ENCODE results near the gene GP5. TPM values are rescaled to one million over a fixed set of nuclear protein-coding genes. Genes with fewer than 3 reads are reported as not detected.

Gene GP5
- polyA plus RNA-seq, 3 donors, result 0.12 TPM; not detected in 2

DNA sequence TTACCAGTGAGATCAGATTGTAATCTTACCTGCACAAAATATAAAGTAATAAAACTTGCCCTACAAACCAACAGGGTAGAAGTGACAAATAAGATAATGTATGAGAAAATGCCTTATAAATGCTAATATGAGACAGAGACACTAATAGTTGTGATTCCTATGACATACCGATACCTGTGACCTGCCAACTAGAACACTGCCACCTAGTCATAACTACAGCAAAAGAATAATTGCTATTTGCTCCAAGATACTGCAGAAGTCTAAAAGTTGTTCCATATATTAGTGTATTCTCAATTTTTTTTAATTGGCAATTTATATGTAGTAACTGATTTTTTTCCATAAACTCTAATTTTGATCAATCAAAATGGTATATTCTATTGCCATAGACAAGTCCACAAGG, 25.3 kb upstream of the GP5 start:
- no peak for TF ChIP-seq CTCF (IDR thresholded peaks at IDR 0.05)
- peaks cover 67 to 75% of the 10 kb centered on the region in 2 donors for H3K36me3 Mint-ChIP-seq
- no peak overlapping the region for H3K27ac ChIP-seq (ENCODE audit: low read depth in 1 of 2, low read length in 2 of 2)
- DNase-seq, result no peak
- H3K4me1 Mint-ChIP-seq, result no peaks in the 10 kb centered on the region
- no peaks in the 10 kb centered on the region for H3K9me3 ChIP-seq (replicated peaks in 1 of 2; ENCODE audit: control insufficient read depth in 1 of 2, insufficient read depth in 1 of 2, low read length in 2 of 2)
- H3K9me3 Mint-ChIP-seq, result no peaks in the 10 kb centered on the region
- peaks cover 67 to 92% of the 10 kb centered on the region in 2 donors for H3K36me3 ChIP-seq (replicated peaks in 1 of 2; ENCODE audit: control insufficient read depth in 1 of 2, insufficient read depth in 2 of 2, low read length in 2 of 2)
- H3K9ac ChIP-seq (ENCODE audit: insufficient read depth, low read length, poor library complexity, severe bottlenecking), result no peak overlapping the region
- no peaks in the 10 kb centered on the region for H3K27me3 ChIP-seq (ENCODE audit: control insufficient read depth in 2 of 2, insufficient read depth in 2 of 2, low read length in 2 of 2)
- H3K4me3 ChIP-seq (replicated peaks in 1 of 3; ENCODE audit: low read depth in 2 of 3, low read length in 3 of 3), result no peak overlapping the region
- no peak overlapping the region for H3K4me3 Mint-ChIP-seq
- no peak overlapping the region for H3K27ac Mint-ChIP-seq
- H3K4me1 ChIP-seq (ENCODE audit: control insufficient read depth in 1 of 2, insufficient read depth in 2 of 2, low read length in 2 of 2), result no peaks in the 10 kb centered on the region
- intact Hi-C loops (cut with micrococcal nuclease), result no loop called here
- no peaks in the 10 kb centered on the region for H4K20me1 ChIP-seq (ENCODE audit: insufficient read depth, low read length)
- H3K4me2 ChIP-seq (replicated peaks; ENCODE audit: extremely low read depth, low read length, poor library complexity, severe bottlenecking), result no peak overlapping the region
- no peak overlapping the region for H2AFZ ChIP-seq (ENCODE audit: insufficient read depth, low read depth, low read length, poor library complexity, severe bottlenecking)
- no CpG with 5 or more reads among the region's 1 CpG for WGBS (ENCODE audit: insufficient coverage)
- H3K27me3 Mint-ChIP-seq (ENCODE audit: low read depth in 3 of 3), result no peaks in the 10 kb centered on the region
- no peaks in the 10 kb centered on the region for H3K79me2 ChIP-seq (ENCODE audit: insufficient read depth, low read length)

- Mint-ChIP-seq H3K4me1 (no peaks in the 10 kb centered on the region), H3K27ac (peak overlapping the region in 1 of 7 donors; percentile 37), H3K9me3 (no peaks in the 10 kb centered on the region), H3K4me3 (no peak overlapping the region), H3K36me3 (peaks cover 69 to 75% of the 10 kb centered on the region in 2 donors), H3K27me3 (ENCODE audit: low read depth in 3 of 3) (no peaks in the 10 kb centered on the region)
- no peak for TF ChIP-seq CTCF (IDR thresholded peaks at IDR 0.05)
- no peaks in the 10 kb centered on the region for H4K20me1 ChIP-seq (ENCODE audit: insufficient read depth, low read length)
- no peaks in the 10 kb centered on the region for H3K27me3 ChIP-seq (ENCODE audit: control insufficient read depth in 2 of 2, insufficient read depth in 2 of 2, low read length in 2 of 2)
- no peak overlapping the region for H3K27ac ChIP-seq (ENCODE audit: low read depth in 1 of 2, low read length in 2 of 2)
- H3K4me1 ChIP-seq (ENCODE audit: control insufficient read depth in 1 of 2, insufficient read depth in 2 of 2, low read length in 2 of 2), result no peaks in the 10 kb centered on the region
- H3K9me3 ChIP-seq (replicated peaks in 1 of 2; ENCODE audit: control insufficient read depth in 1 of 2, insufficient read depth in 1 of 2, low read length in 2 of 2), result no peaks in the 10 kb centered on the region
- H2AFZ ChIP-seq (ENCODE audit: insufficient read depth, low read depth, low read length, poor library complexity, severe bottlenecking), result no peak overlapping the region
- intact Hi-C loops (cut with micrococcal nuclease), result no loop called here
- no CpG with 5 or more reads among the region's 3 CpGs for WGBS (ENCODE audit: insufficient coverage)
- no peak overlapping the region for H3K4me2 ChIP-seq (replicated peaks; ENCODE audit: extremely low read depth, low read length, poor library complexity, severe bottlenecking)
- H3K9ac ChIP-seq (ENCODE audit: insufficient read depth, low read length, poor library complexity, severe bottlenecking), result no peak overlapping the region
- no peak for DNase-seq
- no peaks in the 10 kb centered on the region for H3K79me2 ChIP-seq (ENCODE audit: insufficient read depth, low read length)
- peaks cover 67 to 93% of the 10 kb centered on the region in 2 donors for H3K36me3 ChIP-seq (replicated peaks in 1 of 2; ENCODE audit: control insufficient read depth in 1 of 2, insufficient read depth in 2 of 2, low read length in 2 of 2)
- H3K4me3 ChIP-seq (replicated peaks in 1 of 3; ENCODE audit: low read depth in 2 of 3, low read length in 3 of 3), result no peak overlapping the region
Observed at GRCh38 chr3:194423317-194423716, 24.3 kb upstream of the GP5 start.
